Smooth muscle cell of the umbilical artery (primary cell): ENCODE results near the gene GLIS1. TPM values are rescaled to one million over a fixed set of nuclear protein-coding genes. Genes with fewer than 3 reads are reported as not detected.

Experiments
- total RNA-seq: library from RNA; depleted of rRNA; stranded (reverse); fragments of >200 nt; gene quantifications from 2 replicates; pipeline ENCODE4 v1.2.3, GENCODE V29; 2014

Gene GLIS1
- 0.37 and 2.7 TPM in 2 replicates for total RNA-seq

GRCh38 chr1:53739109-53739681, at the start of gene GLIS1:
TSS of gene GLIS1 (minus strand) at chr1:53739164. CDS start at chr1:53738064, 1,100 bp downstream.

DNA sequence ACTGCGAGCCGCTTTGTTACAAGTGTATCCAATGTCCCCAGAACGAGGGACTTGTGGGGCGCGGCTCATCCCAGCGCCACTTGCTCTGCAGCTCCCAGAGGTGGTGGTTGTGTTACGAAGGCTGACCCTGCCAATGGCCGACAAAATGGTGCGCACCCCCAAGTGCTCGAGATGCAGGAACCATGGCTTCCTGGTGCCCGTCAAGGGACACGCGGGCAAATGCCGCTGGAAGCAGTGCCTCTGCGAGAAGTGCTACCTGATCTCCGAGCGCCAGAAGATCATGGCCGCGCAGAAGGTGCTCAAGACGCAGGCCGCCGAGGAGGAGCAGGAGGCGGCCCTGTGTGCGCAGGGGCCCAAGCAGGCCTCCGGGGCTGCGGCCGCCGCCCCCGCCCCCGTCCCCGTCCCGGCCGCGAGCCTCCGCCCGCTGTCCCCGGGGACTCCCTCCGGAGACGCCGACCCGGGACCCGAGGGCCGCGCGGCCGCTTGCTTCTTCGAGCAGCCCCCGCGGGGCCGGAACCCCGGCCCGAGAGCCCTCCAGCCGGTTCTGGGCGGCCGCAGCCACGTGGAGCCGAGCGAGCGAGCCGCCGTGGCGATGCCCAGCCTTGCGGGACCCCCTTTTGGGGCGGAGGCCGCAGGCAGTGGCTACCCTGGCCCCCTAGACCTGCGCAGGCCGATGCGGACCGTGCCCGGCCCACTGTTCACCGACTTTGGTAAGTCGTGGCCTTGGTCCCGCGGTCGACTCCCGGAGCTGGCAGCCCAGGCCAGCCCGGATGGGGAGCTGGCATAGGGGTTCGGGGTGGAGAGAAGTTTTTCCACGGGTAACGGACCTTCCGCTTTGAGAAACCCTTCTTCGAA, 279.4 kb downstream of the GLIS1 start, which contains the start of gene DMRTB1:
Gene DMRTB1 (plus strand): TSS at position 79 of the 855 bp plus-strand sequence. CDS start 55 bp downstream, at position 134.

Other genes with a start within 250 kb of the GLIS1 start
- gene NDC1, start 99.1 kb upstream of the GLIS1 start, total RNA-seq = 14.0 and 20.2 TPM in 2 replicates
- 21.4 and 21.9 TPM in 2 replicates for gene YIPF1, start 150.6 kb upstream of the GLIS1 start, total RNA-seq
- not detected in 2 replicates for gene DIO1, start 155.0 kb upstream of the GLIS1 start, total RNA-seq
- 14.0 and 14.9 TPM in 2 replicates for gene IFT25, start 206.5 kb upstream of the GLIS1 start, total RNA-seq
- 24.3 and 33.9 TPM in 2 replicates for gene LRRC42, start 207.2 kb upstream of the GLIS1 start, total RNA-seq